ENCODE data around the gene SCN1A.
"Not testable (repeated sequence)": the region's sequence is repeated elsewhere in the genome, so short reads cannot be mapped to it uniquely, and the experiment has no call there.

The SCN1A gene

GRCh38 chr2:166074430-166074829 lies 53.4 kb downstream of the SCN1A start:
- DNase-seq, result no peak

GRCh38 chr2:166074011-166074410 lies 53.8 kb downstream of the SCN1A start:
- DNase-seq, result no peak

- DNase-seq, result no peak
Observed at GRCh38 chr2:166070231-166070630, 57.6 kb downstream of the SCN1A start.

GRCh38 chr2:166068981-166069380 lies 58.8 kb downstream of the SCN1A start:
- DNase-seq, result no peak

GRCh38 chr2:166067229-166067628 lies 60.6 kb downstream of the SCN1A start:
- DNase-seq, result no peak

GRCh38 chr2:166060191-166060590 lies 67.6 kb downstream of the SCN1A start:
- DNase-seq, result no peak

GRCh38 chr2:166057370-166058164 lies 70.3 kb downstream of the SCN1A start:
- DNase-seq, result no peak

GRCh38 chr2:166044853-166045483 lies 82.9 kb downstream of the SCN1A start:
- DNase-seq, result no peak

- DNase-seq, result no peak
Observed at GRCh38 chr2:166042768-166043390, 84.9 kb downstream of the SCN1A start.

GRCh38 chr2:166042356-166042755 lies 85.5 kb downstream of the SCN1A start:
- no peak for DNase-seq

GRCh38 chr2:166041613-166042012 lies 86.2 kb downstream of the SCN1A start:
- DNase-seq, result no peak

GRCh38 chr2:166032361-166032760 lies 95.5 kb downstream of the SCN1A start:
- DNase-seq, result no peak

GRCh38 chr2:166031054-166031453 lies 96.8 kb downstream of the SCN1A start:
- DNase-seq, result no peak

- no peak for DNase-seq
Observed at GRCh38 chr2:166025313-166025712, 102.5 kb downstream of the SCN1A start.

GRCh38 chr2:166017208-166017607 lies 110.6 kb downstream of the SCN1A start:
- no peak for DNase-seq

GRCh38 chr2:166013878-166014277 lies 113.9 kb downstream of the SCN1A start:
- DNase-seq, result no peak

GRCh38 chr2:166011660-166012059 lies 116.2 kb downstream of the SCN1A start:
- DNase-seq, result no peak

GRCh38 chr2:166000401-166000800 lies 127.4 kb downstream of the SCN1A start:
- DNase-seq, result no peak

- DNase-seq, result no peak
Observed at GRCh38 chr2:165990846-165991245, 137.0 kb downstream of the SCN1A start.

GRCh38 chr2:165989851-165990250 lies 138.0 kb downstream of the SCN1A start:
- no peak for DNase-seq

- no peak for DNase-seq
Observed at GRCh38 chr2:165985120-165985519, 142.7 kb downstream of the SCN1A start.

- not testable (repeated sequence) for DNase-seq
Observed at GRCh38 chr2:165972161-165972560, 155.7 kb downstream of the SCN1A start.

GRCh38 chr2:165970663-165971062 lies 157.2 kb downstream of the SCN1A start:
- no peak for DNase-seq

- no peak for DNase-seq
Observed at GRCh38 chr2:165969227-165969626, 158.6 kb downstream of the SCN1A start.
